Measurements from ENCODE around the gene AGPAT2.

The AGPAT2 gene

DNA sequence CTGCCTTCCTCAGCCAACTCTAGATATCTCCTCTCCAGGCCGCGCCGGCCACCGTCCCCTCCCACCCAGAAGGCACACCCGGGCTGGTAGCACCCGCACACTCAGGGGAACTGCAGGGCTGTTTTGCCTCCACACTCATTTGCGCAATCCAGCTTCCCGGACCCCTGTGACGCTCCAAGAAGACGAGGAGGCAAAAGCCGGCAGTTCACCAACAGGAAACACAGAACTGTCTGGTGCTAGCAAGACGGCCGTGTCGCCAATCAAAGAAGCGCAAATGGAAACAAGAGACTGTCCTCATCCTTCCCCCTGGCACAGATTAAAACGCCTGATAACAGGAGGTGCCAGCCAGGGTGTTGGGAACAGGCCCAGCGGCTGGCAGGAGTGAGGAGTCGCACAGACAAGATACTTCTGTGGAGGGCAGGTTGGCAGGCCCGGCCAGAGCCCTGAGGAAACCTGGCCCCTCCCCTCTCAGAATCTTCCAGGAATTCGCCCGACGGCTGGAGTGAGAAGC, 7.8 kb downstream of the AGPAT2 start:
- Histone ChIP-seq H3K9me3 (ENCODE audit: control insufficient read depth, insufficient read depth, low read length) (no peaks in the 10 kb centered on the region), H3K4me3 (ENCODE audit: low read length) (no peak overlapping the region), H3K4me1 (ENCODE audit: control insufficient read depth, insufficient read depth, low read length) (0 out of 2 replicates have a peak, but pooled peaks cover 3% of the 10 kb centered on the region), H3K27ac (ENCODE audit: low read length) (no peak overlapping the region), H3K27me3 (ENCODE audit: control insufficient read depth, insufficient read depth, low read length) (no peaks in the 10 kb centered on the region), H3K36me3 (ENCODE audit: control insufficient read depth, insufficient read depth, low read length) (no peaks in the 10 kb centered on the region)
- no peak for DNase-seq (ENCODE audit: low read depth, low spot score)
- no CpG with 5 or more reads among the region's 22 CpGs for WGBS (ENCODE audit: insufficient coverage, insufficient read length)

DNA sequence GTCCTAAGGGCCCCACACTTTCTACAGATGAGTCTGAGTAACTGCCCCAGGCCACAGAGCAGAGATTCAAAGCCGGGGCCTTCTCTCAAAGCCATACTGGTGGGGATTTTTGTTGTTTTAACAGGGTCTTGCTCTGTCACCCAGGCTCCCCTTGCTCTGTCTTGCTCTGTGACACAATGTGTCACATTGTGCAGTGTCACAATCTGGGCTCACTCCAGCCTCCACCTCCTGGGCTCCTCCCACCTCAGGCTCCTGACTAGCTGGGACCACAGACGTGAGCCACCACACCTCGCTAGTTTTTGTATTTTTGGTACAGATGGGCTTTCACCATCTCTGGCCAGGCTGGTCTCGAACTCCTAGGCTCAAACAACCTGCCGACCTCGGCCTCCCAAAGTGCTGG, 8.6 kb downstream of the AGPAT2 start:
- no peak overlapping the region for H3K27ac ChIP-seq (ENCODE audit: low read length)
- H3K4me3 ChIP-seq (ENCODE audit: low read length), result no peak overlapping the region
- DNase-seq (ENCODE audit: low read depth, low spot score), result no peak
- H3K4me1 ChIP-seq (ENCODE audit: control insufficient read depth, insufficient read depth, low read length), result 0 out of 2 replicates have a peak, but pooled peaks cover 3% of the 10 kb centered on the region
- no peaks in the 10 kb centered on the region for H3K9me3 ChIP-seq (ENCODE audit: control insufficient read depth, insufficient read depth, low read length)
- WGBS (ENCODE audit: insufficient coverage, insufficient read length), result no CpG with 5 or more reads among the region's 6 CpGs
- H3K27me3 ChIP-seq (ENCODE audit: control insufficient read depth, insufficient read depth, low read length), result no peaks in the 10 kb centered on the region
- H3K36me3 ChIP-seq (ENCODE audit: control insufficient read depth, insufficient read depth, low read length), result no peaks in the 10 kb centered on the region; the same call in 1 of the 2 replicates

DNA sequence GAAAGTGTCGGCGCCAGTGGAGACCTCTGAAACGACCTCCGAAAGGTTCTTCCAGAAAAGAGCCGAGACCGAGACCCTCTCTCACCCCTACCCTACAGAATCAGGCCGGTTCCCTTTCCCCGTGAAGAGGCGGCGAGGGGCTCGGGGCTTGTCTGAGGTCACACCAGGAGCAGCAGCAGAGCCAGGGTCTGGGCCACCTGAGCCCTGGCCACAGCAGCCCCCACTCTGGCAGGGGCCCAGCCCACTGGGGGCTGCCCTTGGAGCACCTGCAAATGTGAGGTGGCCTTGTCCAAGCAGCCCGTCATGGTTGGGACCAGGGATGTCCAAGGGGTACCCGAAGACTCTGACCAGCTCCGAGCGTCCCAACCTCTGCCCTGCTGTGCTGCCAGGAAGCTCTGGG, 9.2 kb downstream of the AGPAT2 start:
- Histone ChIP-seq H3K36me3 (ENCODE audit: control insufficient read depth, insufficient read depth, low read length) (no peaks in the 10 kb centered on the region; the same call in 1 of the 2 replicates), H3K9me3 (ENCODE audit: control insufficient read depth, insufficient read depth, low read length) (no peaks in the 10 kb centered on the region), H3K4me1 (ENCODE audit: control insufficient read depth, insufficient read depth, low read length) (0 out of 2 replicates have a peak, but pooled peaks cover 3% of the 10 kb centered on the region), H3K4me3 (ENCODE audit: low read length) (no peak overlapping the region), H3K27ac (ENCODE audit: low read length) (no peak overlapping the region), H3K27me3 (ENCODE audit: control insufficient read depth, insufficient read depth, low read length) (no peaks in the 10 kb centered on the region)
- DNase-seq (ENCODE audit: low read depth, low spot score), result no peak
- no CpG with 5 or more reads among the region's 15 CpGs for WGBS (ENCODE audit: insufficient coverage, insufficient read length)

DNA sequence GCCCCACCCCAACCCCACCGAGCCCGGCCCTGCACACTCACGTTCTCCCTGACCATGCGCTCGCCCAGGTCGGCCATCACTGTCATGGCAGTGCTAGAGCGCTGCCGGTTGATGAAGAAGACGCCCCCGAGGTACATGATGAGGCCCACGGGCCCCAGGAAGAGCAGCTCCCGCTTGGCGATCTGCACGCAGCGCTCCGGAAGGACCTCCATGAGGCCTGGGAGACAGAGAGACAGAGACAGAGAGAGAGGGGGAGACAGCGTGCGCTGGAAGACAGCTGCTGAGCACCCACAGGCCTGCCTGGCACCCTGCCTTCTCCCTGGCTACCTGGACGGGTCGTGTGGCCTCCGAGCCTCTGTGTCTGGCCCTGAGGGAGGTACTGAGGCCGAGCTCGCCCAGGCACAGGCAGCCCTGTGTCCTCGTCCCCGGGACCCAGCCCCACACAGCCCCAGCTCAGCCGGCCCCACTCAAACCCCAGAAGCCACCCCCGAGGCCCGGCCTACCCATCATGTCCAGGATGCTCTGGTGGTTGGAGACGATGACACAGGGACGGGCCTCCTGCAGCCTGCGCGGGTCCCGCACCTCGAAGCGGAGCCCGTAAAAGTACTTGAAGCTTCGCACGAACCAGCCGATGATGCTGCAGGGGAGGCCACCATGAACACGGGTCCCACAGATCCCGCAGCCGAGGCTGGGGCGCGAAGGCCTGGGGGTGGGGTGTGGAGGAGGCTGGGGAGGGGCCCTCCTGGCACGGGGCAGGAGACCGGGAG, 10.2 kb downstream of the AGPAT2 start:
- Histone ChIP-seq H3K27me3 (ENCODE audit: control insufficient read depth, insufficient read depth, low read length) (no peaks in the 10 kb centered on the region), H3K36me3 (ENCODE audit: control insufficient read depth, insufficient read depth, low read length) (no peaks in the 10 kb centered on the region; the same call in 1 of the 2 replicates)

DNA sequence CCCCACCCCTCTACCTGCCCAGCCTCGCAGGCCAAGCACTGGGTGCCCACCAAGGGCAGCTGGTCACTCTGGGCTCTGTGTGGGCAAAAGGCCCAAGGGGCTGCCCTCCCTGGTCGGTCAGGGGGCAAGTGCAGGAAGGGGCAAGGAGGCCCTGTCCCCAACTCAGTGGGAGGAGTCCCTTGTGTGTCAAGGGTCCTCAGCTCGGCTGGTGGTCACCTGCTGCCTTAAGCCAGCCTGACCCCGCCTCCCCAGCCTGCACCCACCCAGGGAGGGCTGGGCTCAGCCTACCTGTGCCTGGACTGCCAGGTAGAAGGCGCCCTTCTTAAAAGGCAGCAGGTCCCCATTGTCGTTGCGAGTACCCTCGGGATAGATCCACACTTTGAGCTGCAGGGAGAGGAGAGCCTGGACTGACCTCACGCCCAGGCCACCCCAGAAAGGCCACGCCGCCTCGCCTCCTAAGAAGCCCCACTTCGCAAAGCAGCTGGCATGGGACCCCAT, 10.9 kb downstream of the AGPAT2 start:
- Histone ChIP-seq H3K9me3 (ENCODE audit: control insufficient read depth, insufficient read depth, low read length) (no peaks in the 10 kb centered on the region), H3K36me3 (ENCODE audit: control insufficient read depth, insufficient read depth, low read length) (no peaks in the 10 kb centered on the region; the same call in 1 of the 2 replicates), H3K27me3 (ENCODE audit: control insufficient read depth, insufficient read depth, low read length) (no peaks in the 10 kb centered on the region), H3K4me3 (ENCODE audit: low read length) (no peak overlapping the region), H3K4me1 (ENCODE audit: control insufficient read depth, insufficient read depth, low read length) (no peaks in the 10 kb centered on the region), H3K27ac (ENCODE audit: low read length) (no peak overlapping the region)
- no CpG with 5 or more reads among the region's 13 CpGs for whole genome bisulfite sequencing (ENCODE audit: insufficient coverage, insufficient read length)
- no peak for DNase-seq (ENCODE audit: low read depth, low spot score)

More for the DNA sequence above, 10.2 kb downstream of the AGPAT2 start:
- H3K27ac ChIP-seq (ENCODE audit: low read length), result no peak overlapping the region
- no peaks in the 10 kb centered on the region for H3K9me3 ChIP-seq (ENCODE audit: control insufficient read depth, insufficient read depth, low read length)
- WGBS (ENCODE audit: insufficient coverage, insufficient read length), result no CpG with 5 or more reads among the region's 46 CpGs
- DNase-seq (ENCODE audit: low read depth, low spot score), result no peak
- H3K4me1 ChIP-seq (ENCODE audit: control insufficient read depth, insufficient read depth, low read length), result 0 out of 2 replicates have a peak, but pooled peaks cover under 1% of the 10 kb centered on the region
- no peak overlapping the region for H3K4me3 ChIP-seq (ENCODE audit: low read length)

DNA sequence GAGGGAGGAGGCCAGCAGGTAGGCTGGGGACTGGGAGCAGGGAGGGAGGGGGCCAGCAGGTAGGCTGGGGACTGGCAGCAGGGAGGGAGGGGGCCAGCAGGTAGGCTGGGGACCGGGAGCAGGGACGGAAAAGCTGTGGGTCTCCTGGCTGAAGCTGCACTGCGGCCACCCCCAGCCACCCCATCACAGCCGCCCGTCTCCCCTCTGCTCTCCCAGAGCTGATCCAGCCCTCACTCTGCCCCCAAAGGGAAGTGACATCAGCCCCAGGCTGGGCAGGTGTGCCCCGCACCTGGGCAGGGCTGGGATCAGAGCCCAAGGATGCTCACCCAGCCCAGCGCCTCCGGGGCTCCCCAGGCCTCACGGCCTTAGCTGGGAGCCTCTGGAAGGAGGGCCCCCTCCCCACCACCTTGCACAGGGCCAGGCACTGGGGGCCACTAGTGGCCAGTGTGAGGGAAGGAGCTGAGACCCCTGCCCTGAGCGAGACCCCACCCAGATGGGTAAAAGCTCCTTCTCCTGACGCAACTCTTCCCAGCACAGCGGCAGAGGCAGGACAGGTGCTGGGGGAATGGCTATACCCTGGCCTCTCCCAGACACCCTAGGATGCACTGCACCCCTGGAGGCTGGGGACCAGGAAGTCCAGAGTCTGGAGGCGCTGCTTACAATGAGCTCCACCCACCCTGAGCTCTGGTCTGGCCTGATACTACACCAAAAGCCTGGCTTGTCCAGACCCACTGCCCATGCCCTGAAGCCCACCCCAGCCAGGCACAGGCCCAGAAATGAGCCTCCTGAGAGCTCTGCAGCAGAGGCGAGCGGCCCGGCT, 11.6 kb downstream of the AGPAT2 start:
- Histone ChIP-seq H3K4me1 (ENCODE audit: control insufficient read depth, insufficient read depth, low read length) (no peaks in the 10 kb centered on the region), H3K27ac (ENCODE audit: low read length) (no peak overlapping the region), H3K9me3 (ENCODE audit: control insufficient read depth, insufficient read depth, low read length) (no peaks in the 10 kb centered on the region), H3K27me3 (ENCODE audit: control insufficient read depth, insufficient read depth, low read length) (no peaks in the 10 kb centered on the region), H3K36me3 (ENCODE audit: control insufficient read depth, insufficient read depth, low read length) (no peaks in the 10 kb centered on the region; the same call in 1 of the 2 replicates), H3K4me3 (ENCODE audit: low read length) (no peak overlapping the region)
- no peak for DNase-seq (ENCODE audit: low read depth, low spot score)
- no CpG with 5 or more reads among the region's 16 CpGs for WGBS (ENCODE audit: insufficient coverage, insufficient read length)

DNA sequence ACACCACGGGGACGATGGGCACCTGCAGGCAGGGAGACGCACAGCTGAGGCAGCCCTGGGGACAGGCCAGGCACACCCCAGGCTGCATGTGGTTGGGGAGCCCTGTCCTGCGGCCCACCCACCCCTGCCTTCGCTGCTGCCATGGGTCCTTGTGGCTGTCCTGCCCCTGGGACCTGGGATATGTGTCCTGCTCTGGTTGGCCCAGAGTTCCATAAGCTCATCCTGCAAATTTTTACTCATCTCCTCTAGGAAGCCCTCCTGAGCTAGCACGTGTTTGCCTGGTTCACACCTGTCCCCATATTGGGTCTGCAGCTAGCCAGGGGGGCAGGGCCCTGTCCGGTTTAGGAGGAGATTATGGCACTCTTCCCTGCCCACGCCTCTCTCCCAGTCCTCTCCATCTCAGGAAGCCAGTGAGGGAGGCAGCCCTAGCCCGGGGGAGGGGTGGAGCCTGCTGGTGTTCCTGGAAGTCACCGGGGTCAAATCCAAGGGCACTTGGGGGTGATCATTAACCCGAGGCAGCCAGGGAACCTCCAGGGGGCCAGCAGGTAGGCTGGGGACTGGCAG, 12.4 kb downstream of the AGPAT2 start:
- Histone ChIP-seq H3K4me1 (ENCODE audit: control insufficient read depth, insufficient read depth, low read length) (no peaks in the 10 kb centered on the region), H3K4me3 (ENCODE audit: low read length) (no peak overlapping the region), H3K9me3 (ENCODE audit: control insufficient read depth, insufficient read depth, low read length) (no peaks in the 10 kb centered on the region), H3K36me3 (ENCODE audit: control insufficient read depth, insufficient read depth, low read length) (no peaks in the 10 kb centered on the region; the same call in 1 of the 2 replicates), H3K27ac (ENCODE audit: low read length) (no peak overlapping the region), H3K27me3 (ENCODE audit: control insufficient read depth, insufficient read depth, low read length) (no peaks in the 10 kb centered on the region)
- WGBS (ENCODE audit: insufficient coverage, insufficient read length), result no CpG with 5 or more reads among the region's 11 CpGs
- DNase-seq (ENCODE audit: low read depth, low spot score), result no peak

DNA sequence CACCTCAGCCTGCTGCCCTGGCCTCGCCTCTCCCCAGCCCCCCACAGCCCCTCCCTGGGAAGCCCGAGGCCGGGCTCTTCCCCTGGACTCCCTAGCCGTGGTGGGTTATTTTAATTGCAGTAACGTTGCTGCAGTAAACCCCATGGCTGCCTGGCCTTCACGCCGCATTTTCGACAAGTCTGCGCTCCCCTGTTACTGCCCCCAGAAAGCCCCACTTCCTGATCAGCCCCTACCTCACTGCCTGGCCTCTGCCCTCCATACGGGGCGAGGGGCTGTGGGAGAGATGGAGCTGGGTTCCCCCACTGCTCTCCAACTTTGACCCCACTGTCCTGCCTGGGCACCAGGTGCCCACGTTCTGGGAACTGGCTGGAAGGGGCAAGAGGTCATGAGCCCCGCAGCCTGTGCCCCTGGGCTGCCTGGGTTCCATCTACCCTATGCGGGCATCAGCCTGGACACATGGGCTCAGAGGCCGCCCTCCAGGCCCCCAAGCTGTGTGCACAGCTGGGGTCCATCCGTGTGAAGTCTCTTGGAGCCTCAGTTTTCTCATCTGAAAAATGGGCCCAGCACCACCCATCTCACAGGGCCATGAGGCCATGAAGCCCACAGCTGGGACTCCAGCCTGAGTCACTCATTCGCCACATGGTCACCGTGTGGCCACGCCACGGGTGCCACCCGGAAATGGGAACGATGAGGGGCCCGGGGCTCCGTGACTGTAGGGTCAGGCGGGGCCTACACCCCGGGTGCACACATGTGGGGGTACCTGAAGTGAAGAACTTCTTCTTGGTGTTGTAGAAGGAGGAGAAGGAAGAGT, 13.1 kb downstream of the AGPAT2 start:
- Histone ChIP-seq H3K27ac (ENCODE audit: low read length) (no peak overlapping the region), H3K9me3 (ENCODE audit: control insufficient read depth, insufficient read depth, low read length) (no peaks in the 10 kb centered on the region), H3K36me3 (ENCODE audit: control insufficient read depth, insufficient read depth, low read length) (no peaks in the 10 kb centered on the region; the same call in 1 of the 2 replicates), H3K4me3 (ENCODE audit: low read length) (no peak overlapping the region), H3K4me1 (ENCODE audit: control insufficient read depth, insufficient read depth, low read length) (no peaks in the 10 kb centered on the region), H3K27me3 (ENCODE audit: control insufficient read depth, insufficient read depth, low read length) (no peaks in the 10 kb centered on the region)
- DNase-seq (ENCODE audit: low read depth, low spot score), result no peak
- no CpG with 5 or more reads among the region's 26 CpGs for WGBS (ENCODE audit: insufficient coverage, insufficient read length)

DNA sequence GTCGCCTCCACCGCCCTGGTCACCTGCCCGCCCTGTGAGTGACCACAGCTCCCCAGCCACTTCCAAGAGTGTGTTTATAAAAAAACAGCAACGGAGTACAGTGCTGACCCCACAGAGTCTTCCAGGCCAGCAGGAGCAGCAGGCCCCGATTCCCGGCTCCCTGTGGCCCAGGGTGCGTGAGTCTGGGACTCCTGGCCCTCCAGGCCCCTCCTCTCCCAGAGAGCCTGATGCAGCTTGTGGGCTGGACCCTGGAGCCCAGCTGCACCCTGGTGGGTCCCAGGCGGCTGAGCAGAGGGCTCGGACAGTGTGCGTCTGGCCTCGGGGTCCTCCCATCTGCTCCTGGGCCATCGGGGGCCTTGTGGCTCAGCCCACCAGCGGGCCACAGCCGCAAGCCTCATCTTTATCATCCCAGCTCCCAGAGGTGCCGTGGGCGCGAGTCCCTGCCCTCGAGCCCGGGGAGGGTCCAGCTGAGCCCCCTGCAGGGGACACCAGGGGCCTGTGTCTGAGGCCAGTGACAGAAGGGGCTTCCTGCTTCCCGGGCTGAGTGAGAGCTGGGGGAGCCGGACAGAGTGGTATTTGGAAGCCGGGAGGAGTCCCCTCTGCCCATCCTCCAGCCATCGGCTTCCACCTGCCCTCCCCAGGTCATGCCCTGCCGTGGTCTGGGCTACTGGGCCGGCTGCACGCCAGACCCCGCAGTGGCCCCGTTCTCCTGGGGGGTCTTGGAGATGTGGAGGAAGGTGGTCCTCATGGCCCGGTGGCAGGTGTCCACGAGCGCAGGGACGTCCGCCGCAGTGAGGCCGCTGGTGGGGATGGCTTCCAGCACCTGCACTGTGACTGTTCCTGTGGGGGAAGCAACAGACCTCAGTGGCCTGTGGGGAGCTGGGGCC, 13.9 kb downstream of the AGPAT2 start:
- WGBS (ENCODE audit: insufficient coverage, insufficient read length), result no CpG with 5 or more reads among the region's 35 CpGs
- Histone ChIP-seq H3K27me3 (ENCODE audit: control insufficient read depth, insufficient read depth, low read length) (no peaks in the 10 kb centered on the region), H3K4me3 (ENCODE audit: low read length) (no peak overlapping the region), H3K36me3 (ENCODE audit: control insufficient read depth, insufficient read depth, low read length) (no peaks in the 10 kb centered on the region; the same call in 1 of the 2 replicates), H3K27ac (ENCODE audit: low read length) (no peak overlapping the region), H3K4me1 (ENCODE audit: control insufficient read depth, insufficient read depth, low read length) (no peaks in the 10 kb centered on the region), H3K9me3 (ENCODE audit: control insufficient read depth, insufficient read depth, low read length) (no peaks in the 10 kb centered on the region)
- no peak for DNase-seq (ENCODE audit: low read depth, low spot score)

All from iPS DF 6.9 (cell line).